ENCODE results near the gene LMCD1. TPM values are rescaled to one million over a fixed set of nuclear protein-coding genes. Genes with fewer than 3 reads are reported as not detected.

The LMCD1 gene
- total and polyA plus RNA-seq, 2 of the 8 experiments (the other 6 are each of a cell fraction or from before 2014, with no cell fraction given): 12.3 to 26.5 TPM

- TF ChIP-seq SP4 (IDR thresholded peaks at IDR 0.05; ENCODE audit: low read length): no peak
Measured at GRCh38 chr3:8554696-8555095, 53.1 kb downstream of the LMCD1 start (continued).

All from H1 (cell line).